ENCODE data around the gene SLC16A1.

DNA sequence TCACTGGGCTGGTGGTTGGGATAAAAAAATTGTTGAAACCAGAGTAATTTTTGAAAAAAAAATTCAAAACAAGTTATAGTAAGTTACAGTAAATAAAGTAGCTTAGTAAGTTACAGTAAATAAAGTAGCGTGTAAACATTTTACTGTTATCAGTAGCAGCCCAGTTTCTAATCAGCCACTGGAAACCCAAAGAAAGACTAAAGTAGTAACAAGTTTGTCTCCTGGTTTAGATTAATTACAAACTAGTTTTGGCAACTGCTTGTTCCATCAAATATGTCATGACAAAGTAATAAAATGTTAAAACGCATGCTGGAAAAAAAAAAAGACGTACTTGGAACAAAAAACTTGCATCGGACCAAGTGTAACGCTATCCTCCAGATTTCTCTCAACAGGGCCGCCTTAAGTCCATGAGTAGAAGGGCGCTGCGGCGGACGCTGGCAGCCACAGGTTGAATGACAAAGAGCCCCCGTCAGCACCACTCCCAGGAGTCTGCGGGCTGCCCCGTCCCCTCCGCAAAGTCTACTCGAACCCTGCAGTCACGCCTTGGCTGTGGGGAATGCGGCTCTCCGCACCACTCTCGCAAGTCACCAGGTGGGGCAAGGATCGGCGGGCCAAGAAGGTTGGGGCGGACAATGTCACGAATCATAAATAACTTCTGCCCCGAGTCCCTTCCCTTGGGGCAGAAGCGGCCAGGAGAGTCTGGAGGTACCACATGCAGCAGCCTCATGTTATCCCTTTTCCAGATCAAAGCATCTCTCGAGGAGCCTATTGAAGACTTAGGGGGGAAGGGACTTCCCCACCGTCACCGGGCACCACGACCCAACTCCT lies 837 bp downstream of the SLC16A1 start:
- TF ChIP-seq POLR2AphosphoS5 (IDR thresholded peaks at IDR 0.05; ENCODE audit: low read depth, low read length) (no peak), REST (IDR thresholded peaks at IDR 0.05; ENCODE audit: insufficient read depth in 1 of 2, low read depth in 2 of 2, low read length in 2 of 2) (no peak)

All from PFSK-1 (cell line).